Neuronal stem cell (in vitro differentiated cells): ENCODE measurements around the gene FASLG. TPM values are rescaled to one million over a fixed set of nuclear protein-coding genes. Genes with fewer than 3 reads are reported as not detected.

Experiments used
- DNase-seq: peaks from one replicate; pipeline ENCODE4 v3.0.0-alpha.2; 2013; ENCODE audit warnings: low spot score
- H2AFZ ChIP-seq: one replicate; pipeline ENCODE4 v1.6.1; 2013; ENCODE audit warnings: mild to moderate bottlenecking, low read length, inconsistent platforms
- H2AK5ac ChIP-seq: 2 replicates; pipeline ENCODE4 v1.6.1; 2013; ENCODE audit warnings: low read depth, mild to moderate bottlenecking, inconsistent platforms, low read length, moderate library complexity, mixed read lengths
- H2BK120ac ChIP-seq: 2 replicates; pipeline ENCODE4 v1.6.1; 2013; ENCODE audit warnings: low read depth, mild to moderate bottlenecking, inconsistent platforms, low read length, moderate library complexity, mixed read lengths
- H2BK12ac ChIP-seq: one replicate; pipeline ENCODE4 v1.6.1; 2013; ENCODE audit warnings: low read length, inconsistent platforms
- H2BK15ac ChIP-seq: 2 replicates; pipeline ENCODE4 v1.6.1; 2013; ENCODE audit warnings: mild to moderate bottlenecking, low read length, inconsistent platforms, mixed read lengths
- H2BK5ac ChIP-seq: one replicate; pipeline ENCODE4 v1.6.1; 2013; ENCODE audit warnings: inconsistent platforms, mild to moderate bottlenecking, low read length, moderate library complexity
- H3K14ac ChIP-seq: one replicate; pipeline ENCODE4 v1.6.1; 2013; ENCODE audit warnings: low read length, inconsistent platforms
- H3K18ac ChIP-seq: 2 replicates; pipeline ENCODE4 v1.6.1; 2013; ENCODE audit warnings: low read length, inconsistent platforms
- H3K23ac ChIP-seq: 2 replicates; pipeline ENCODE4 v1.6.1; 2013; ENCODE audit warnings: low read depth, mild to moderate bottlenecking, mixed read lengths, low read length, inconsistent platforms; ENCODE audit not compliant: poor library complexity
- H3K27ac ChIP-seq: replicated peaks from 3 replicates; pipeline ENCODE4 v1.5.1; 2013; ENCODE audit warnings: low read length, inconsistent platforms
- H3K27me3 ChIP-seq, 3 experiments: 2 replicates each; pipeline ENCODE4 v1.6.1; 2013; ENCODE audit warnings: low read length in 3 of 3, mild to moderate bottlenecking in 2 of 3, inconsistent platforms in 1 of 3, low read depth in 1 of 3, mixed read lengths in 1 of 3, moderate library complexity in 1 of 3; ENCODE audit not compliant: control insufficient read depth in 3 of 3, insufficient read depth in 3 of 3
- H3K36me3 ChIP-seq, 2 donors: replicated peaks in 1 of 2; 2 replicates each; pipeline ENCODE4 v1.6.1; 2013; ENCODE audit warnings: low read length in 2 of 2; ENCODE audit not compliant: control insufficient read depth in 2 of 2, insufficient read depth in 2 of 2
- H3K4ac ChIP-seq: 2 replicates; pipeline ENCODE4 v1.6.1; 2013; ENCODE audit warnings: inconsistent platforms, mild to moderate bottlenecking, low read length, moderate library complexity
- H3K4me1 ChIP-seq, 2 donors: 1 replicate in 1 of 2; 2 replicates in 1 of 2; pipeline ENCODE4 v1.6.1; 2013; ENCODE audit warnings: low read length in 2 of 2, low read depth in 1 of 2; ENCODE audit not compliant: control insufficient read depth in 2 of 2, insufficient read depth in 1 of 2
- H3K4me2 ChIP-seq: one replicate; pipeline ENCODE4 v1.6.1; 2013; ENCODE audit warnings: mild to moderate bottlenecking, low read length, inconsistent platforms; ENCODE audit not compliant: insufficient read depth, poor library complexity, severe bottlenecking
- H3K4me3 ChIP-seq, 2 donors: 2 replicates each; pipeline ENCODE4 v1.5.1; 2013; ENCODE audit warnings: low read length in 2 of 2, mild to moderate bottlenecking in 2 of 2, inconsistent platforms in 1 of 2, moderate library complexity in 1 of 2
- H3K79me1 ChIP-seq: one replicate; pipeline ENCODE4 v1.6.1; 2013; ENCODE audit warnings: low read depth, mild to moderate bottlenecking, inconsistent platforms, low read length, moderate library complexity
- H3K9ac ChIP-seq: one replicate; pipeline ENCODE4 v1.6.1; 2013; ENCODE audit warnings: mild to moderate bottlenecking, low read depth, low read length, inconsistent platforms; ENCODE audit not compliant: poor library complexity
- H3K9me3 ChIP-seq, 2 donors: replicated peaks in 1 of 2; 2 replicates each; pipeline versions ENCODE3 to v1.6.1; 2013; ENCODE audit warnings: low read length in 2 of 2, mild to moderate bottlenecking in 2 of 2, inconsistent platforms in 1 of 2, low read depth in 1 of 2, mixed read lengths in 1 of 2, moderate library complexity in 1 of 2; ENCODE audit not compliant: control insufficient read depth in 2 of 2, insufficient read depth in 1 of 2
- H4K8ac ChIP-seq: one replicate; pipeline ENCODE4 v1.6.1; 2013; ENCODE audit warnings: low read depth, mild to moderate bottlenecking, inconsistent platforms, low read length, moderate library complexity
- H4K91ac ChIP-seq: one replicate; pipeline ENCODE4 v1.6.1; 2013; ENCODE audit warnings: low read length, low read depth, mild to moderate bottlenecking, inconsistent platforms; ENCODE audit not compliant: poor library complexity
- WGBS, 2 donors: extraction: QIAGEN DNeasy Blood & Tissue Kit; methylation state at CpG; one replicate each; pipeline ENCODE4 v1.1.7; 2013; ENCODE audit warnings: missing lambda C conversion rate in 2 of 2, mixed read lengths in 1 of 2; ENCODE audit not compliant: insufficient read length in 2 of 2, insufficient replicate concordance in 1 of 2; ENCODE audit errors: extremely low coverage in 2 of 2; 5-methylcytosine and 5-hydroxymethylcytosine counted together
- small RNA-seq: library from polyadenylated mRNA; stranded (forward); fragments of <200 nt; extraction: miRNeasy Mini kit (QIAGEN cat#:217004); gene quantifications from one replicate; pipeline ENCODE3, GENCODE V24; 2013; ENCODE audit not compliant: insufficient read depth

FASLG gene

DNA sequence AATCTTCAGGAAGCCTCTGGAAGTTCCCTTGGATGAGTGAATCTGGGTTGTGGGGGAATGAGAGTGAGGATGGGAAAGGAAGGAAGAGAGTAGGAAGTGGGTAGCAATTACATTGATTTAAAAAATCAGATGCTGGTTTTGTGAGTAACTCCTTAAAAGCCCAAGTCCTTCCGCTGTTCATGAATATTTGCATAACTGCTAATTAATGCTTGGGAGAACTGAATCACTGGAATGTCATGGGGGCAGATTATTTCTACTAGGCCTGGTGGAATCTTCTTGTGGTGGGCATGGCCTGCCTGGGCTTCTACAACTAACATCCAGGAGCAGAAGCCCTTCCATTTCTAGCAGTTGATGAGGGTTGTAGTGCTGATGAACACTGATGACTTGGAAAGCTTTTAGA, 52.7 kb downstream of the FASLG start:
- Histone ChIP-seq H2BK5ac (no peak overlapping the region), H4K91ac (no peak overlapping the region), H3K9ac (no peak overlapping the region), H3K27ac (no peak overlapping the region), H3K23ac (no peak overlapping the region), H3K18ac (no peak overlapping the region), H3K4ac (no peak overlapping the region), H3K4me2 (no peak overlapping the region), H3K9me3 (no peaks in the 10 kb centered on the region), H2AFZ (no peak overlapping the region), H2BK15ac (no peak overlapping the region), H3K27me3 (no peaks in the 10 kb centered on the region), H3K36me3 (no peaks in the 10 kb centered on the region), H2BK120ac (no peak overlapping the region), H3K4me1 (peaks cover 8 to 10% of the 10 kb centered on the region in 2 donors), H2AK5ac (no peak overlapping the region), H2BK12ac (no peak overlapping the region), H3K14ac (no peak overlapping the region), H3K79me1 (no peaks in the 10 kb centered on the region), H3K4me3 (no peak overlapping the region), H4K8ac (no peak overlapping the region)
- WGBS, 2 donors = no CpG with 5 or more reads among the region's 1 CpG
- no peak for DNase-seq

- no peak overlapping the region for H4K8ac ChIP-seq
- no peak overlapping the region for H3K18ac ChIP-seq
- no peak overlapping the region for H3K14ac ChIP-seq
- H4K91ac ChIP-seq = no peak overlapping the region
- H2AFZ ChIP-seq = no peak overlapping the region
- no peak overlapping the region for H2BK120ac ChIP-seq
- no peak overlapping the region for H3K4ac ChIP-seq
- no peaks in the 10 kb centered on the region for H3K36me3 ChIP-seq
- no peak overlapping the region for H2AK5ac ChIP-seq
- no peak overlapping the region for H2BK5ac ChIP-seq
- no peaks in the 10 kb centered on the region for H3K79me1 ChIP-seq
- H3K23ac ChIP-seq = no peak overlapping the region
- H3K4me3 ChIP-seq = no peak overlapping the region
- H3K9ac ChIP-seq = no peak overlapping the region
- no peak overlapping the region for H3K4me2 ChIP-seq
- no peak overlapping the region for H3K27ac ChIP-seq
- H3K9me3 ChIP-seq = no peaks in the 10 kb centered on the region
- H2BK15ac ChIP-seq = no peak overlapping the region
- H3K4me1 ChIP-seq = peaks cover 6 to 10% of the 10 kb centered on the region in 2 donors
- H3K27me3 ChIP-seq = no peaks in the 10 kb centered on the region
- H2BK12ac ChIP-seq = no peak overlapping the region
- DNase-seq = no peak
These were observed 54.6 kb downstream of the FASLG start for GRCh38 chr1:172713466-172713865.

Small RNA genes within 50 kb of the gene (small RNA-seq; reads per million reads assigned to genes)
- not detected for gene RNU6-693P
